H4 (cell line): ENCODE measurements around the gene SEMA3F. TPM values are rescaled to one million over a fixed set of nuclear protein-coding genes. Genes with fewer than 3 reads are reported as not detected.

Source experiments
- DNase-seq: peaks from one replicate; pipeline ENCODE4 v3.0.0-alpha.2; 2015; ENCODE audit warnings: low spot score
- total RNA-seq: library from RNA; depleted of rRNA; stranded (reverse); fragments of >200 nt; shearing (Covaris generic); gene quantifications from 2 replicates; pipeline ENCODE4 v1.2.3, GENCODE V29; 2014

SEMA3F gene
- total RNA-seq, 1 experiment from 2014 or later, result 0.33 TPM

- no peak for DNase-seq
Measured at GRCh38 chr3:50193286-50193685, 38.2 kb downstream of the SEMA3F start.

GRCh38 chr3:50193746-50194127, 38.6 kb downstream of the SEMA3F start:
- DNase-seq, result no peak

- DNase-seq, result no peak
Measured at GRCh38 chr3:50194128-50194902, 39.2 kb downstream of the SEMA3F start.

GRCh38 chr3:50194903-50195500, 39.9 kb downstream of the SEMA3F start:
- no peak for DNase-seq

GRCh38 chr3:50195501-50196252, 40.6 kb downstream of the SEMA3F start:
- no peak for DNase-seq

GRCh38 chr3:50196253-50196801, 41.2 kb downstream of the SEMA3F start:
- no peak for DNase-seq

GRCh38 chr3:50201573-50202315, 46.6 kb downstream of the SEMA3F start:
- DNase-seq, result no peak

GRCh38 chr3:50202353-50203112, 47.4 kb downstream of the SEMA3F start:
- no peak for DNase-seq

- DNase-seq, result no peak
Measured at GRCh38 chr3:50203113-50203808, 48.1 kb downstream of the SEMA3F start.

- no peak for DNase-seq
Measured at GRCh38 chr3:50203809-50204803, 49.0 kb downstream of the SEMA3F start.

- no peak for DNase-seq
Measured at GRCh38 chr3:50204804-50205412, 49.8 kb downstream of the SEMA3F start, which contains the start of gene SLC38A3. Gene SLC38A3, plus strand, starts transcription at chr3:50205271. Its CDS starts 8,929 bp downstream, at chr3:50214200.

GRCh38 chr3:50205413-50206276, 50.5 kb downstream of the SEMA3F start:
- DNase-seq, result no peak

- no peak for DNase-seq
Measured at GRCh38 chr3:50207359-50208042, 52.4 kb downstream of the SEMA3F start.

- DNase-seq, result no peak
Measured at GRCh38 chr3:50208677-50209344, 53.7 kb downstream of the SEMA3F start.

- no peak for DNase-seq
Measured at GRCh38 chr3:50210176-50210509, 55.0 kb downstream of the SEMA3F start.
